Testis (tissue), 2 donors: ENCODE measurements around the gene EHMT2.

Experiments
- CTCF ChIP-seq, 3 experiments: fragments of 450-650 bp in 2 of 3; fragments of 200-600 bp in 1 of 3; sonication (generic) in 1 of 3; IDR thresholded peaks; one replicate each; pipeline ENCODE4 v1.5.1; 2016 to 2019; ENCODE audit warnings: antibody characterized with exemption in 3 of 3, mild to moderate bottlenecking in 2 of 3, moderate library complexity in 1 of 3
- POLR2A ChIP-seq: fragments of 450-650 bp; IDR thresholded peaks from one replicate; pipeline ENCODE4 v1.6.1; 2017; ENCODE audit warnings: antibody characterized with exemption, mild to moderate bottlenecking, moderate library complexity

GRCh38 chr6:31842053-31842452 lies 55.4 kb downstream of the EHMT2 start:
- TF ChIP-seq CTCF (IDR thresholded peaks at IDR 0.05) = no peak
- TF ChIP-seq POLR2A = no peak
